GM13976 (cell line): ENCODE measurements around the gene OR1M1.
"Not testable (repeated sequence)": the region's sequence is repeated elsewhere in the genome, so short reads cannot be mapped to it uniquely, and the experiment has no call there.

ENCODE experiments used
- DNase-seq: peaks from one replicate; pipeline ENCODE4 v3.0.0; 2012; ENCODE audit warnings: low spot score
- in situ Hi-C: fragments of 300-500 bp; cut with MboI; formaldehyde crosslinking; loops from one replicate; pipeline ENCODE4 v1.12.0; 2022; ENCODE audit warnings: low sequenced_read_pairs, mixed read lengths, inconsistent platforms; ENCODE audit not compliant: unreplicated experiment
- TF ChIP-seq, protein P1 (sequence below): IDR thresholded peaks from 2 replicates; pipeline ENCODE4 v1.5.1; 2012; ENCODE audit warnings: borderline replicate concordance, mild to moderate bottlenecking; ENCODE audit not compliant: insufficient read depth; ENCODE audit errors: extremely low read depth, missing control alignments, control extremely low read depth

Gene OR1M1

DNA sequence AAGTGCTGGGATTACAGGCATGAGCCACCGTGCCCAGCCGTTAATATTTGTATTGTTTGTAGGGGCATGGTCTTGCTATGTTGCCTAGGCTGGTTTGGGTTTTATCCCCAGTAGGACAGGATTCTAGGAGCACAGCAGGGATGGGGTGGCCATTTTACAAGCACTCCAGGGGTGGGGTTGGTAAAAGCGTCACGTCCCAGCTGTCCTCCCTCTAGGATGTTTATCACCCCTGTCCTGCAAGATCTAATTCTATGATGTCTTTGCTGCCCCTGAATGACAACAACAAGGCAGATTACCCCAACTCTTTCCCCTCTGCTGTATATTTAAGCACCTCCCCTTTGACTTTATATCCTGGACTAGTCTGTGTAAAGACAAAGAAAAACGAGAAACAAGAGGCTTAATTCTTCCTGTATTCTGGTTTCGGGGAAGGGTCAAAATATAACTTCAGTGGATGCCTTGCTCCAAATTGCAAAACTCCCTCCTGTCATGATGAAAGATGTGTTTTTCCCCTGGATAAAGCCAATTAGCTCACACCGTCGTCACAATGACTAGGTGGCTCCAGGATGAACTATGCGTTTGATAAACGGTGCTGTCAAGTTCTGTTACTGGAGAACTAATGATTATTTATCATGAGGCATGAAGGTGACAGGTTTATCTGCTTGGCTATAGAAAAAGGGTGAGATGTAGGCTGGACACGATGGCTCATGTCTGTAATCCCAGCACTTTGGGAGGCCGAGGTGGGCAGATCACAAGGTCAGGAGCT lies 27.8 kb upstream of the OR1M1 start:
- no peak for DNase-seq
- in situ Hi-C loops = no loop called here
- TF ChIP-seq, protein P1, sequence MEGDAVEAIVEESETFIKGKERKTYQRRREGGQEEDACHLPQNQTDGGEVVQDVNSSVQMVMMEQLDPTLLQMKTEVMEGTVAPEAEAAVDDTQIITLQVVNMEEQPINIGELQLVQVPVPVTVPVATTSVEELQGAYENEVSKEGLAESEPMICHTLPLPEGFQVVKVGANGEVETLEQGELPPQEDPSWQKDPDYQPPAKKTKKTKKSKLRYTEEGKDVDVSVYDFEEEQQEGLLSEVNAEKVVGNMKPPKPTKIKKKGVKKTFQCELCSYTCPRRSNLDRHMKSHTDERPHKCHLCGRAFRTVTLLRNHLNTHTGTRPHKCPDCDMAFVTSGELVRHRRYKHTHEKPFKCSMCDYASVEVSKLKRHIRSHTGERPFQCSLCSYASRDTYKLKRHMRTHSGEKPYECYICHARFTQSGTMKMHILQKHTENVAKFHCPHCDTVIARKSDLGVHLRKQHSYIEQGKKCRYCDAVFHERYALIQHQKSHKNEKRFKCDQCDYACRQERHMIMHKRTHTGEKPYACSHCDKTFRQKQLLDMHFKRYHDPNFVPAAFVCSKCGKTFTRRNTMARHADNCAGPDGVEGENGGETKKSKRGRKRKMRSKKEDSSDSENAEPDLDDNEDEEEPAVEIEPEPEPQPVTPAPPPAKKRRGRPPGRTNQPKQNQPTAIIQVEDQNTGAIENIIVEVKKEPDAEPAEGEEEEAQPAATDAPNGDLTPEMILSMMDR = no peak

DNA sequence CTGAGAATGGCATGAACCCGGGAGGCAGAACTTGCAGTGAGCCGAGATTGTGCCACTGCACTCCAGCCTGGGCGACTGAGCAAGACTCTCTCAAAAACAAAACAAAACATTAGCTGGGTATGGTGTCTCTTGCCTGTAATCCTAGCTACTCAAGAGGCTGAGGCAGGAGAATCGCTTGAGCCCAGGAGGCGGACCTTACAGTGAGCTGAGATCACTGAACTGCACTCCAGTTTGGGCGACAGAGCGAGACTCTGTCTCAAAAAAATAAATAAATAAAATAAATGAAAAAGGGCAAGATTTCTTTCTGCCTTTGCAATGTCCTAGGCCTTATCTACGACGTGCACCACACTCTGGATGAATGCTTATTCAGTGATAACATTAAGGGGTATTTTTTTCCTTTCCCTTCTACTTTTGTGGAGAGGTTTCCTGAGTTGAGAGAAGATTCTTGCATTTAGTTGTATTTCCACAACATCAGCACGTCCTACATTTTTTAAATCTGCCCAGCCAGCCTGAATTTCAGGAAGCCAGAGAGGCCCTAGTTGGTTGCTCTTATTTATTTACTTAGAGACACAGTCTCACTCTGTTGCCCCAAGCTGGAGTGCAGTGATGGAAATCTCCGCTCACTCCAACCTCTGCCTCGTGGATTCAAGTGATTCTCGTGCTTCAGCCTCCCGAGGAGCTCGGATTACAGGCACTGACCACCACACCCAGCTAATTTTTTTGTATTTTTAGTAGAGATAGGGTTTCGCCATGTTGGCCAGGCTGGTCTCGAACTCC lies 26.1 kb upstream of the OR1M1 start:
- TF ChIP-seq, protein P1 = no peak
- in situ Hi-C loops = no loop called here
- DNase-seq = no peak

DNA sequence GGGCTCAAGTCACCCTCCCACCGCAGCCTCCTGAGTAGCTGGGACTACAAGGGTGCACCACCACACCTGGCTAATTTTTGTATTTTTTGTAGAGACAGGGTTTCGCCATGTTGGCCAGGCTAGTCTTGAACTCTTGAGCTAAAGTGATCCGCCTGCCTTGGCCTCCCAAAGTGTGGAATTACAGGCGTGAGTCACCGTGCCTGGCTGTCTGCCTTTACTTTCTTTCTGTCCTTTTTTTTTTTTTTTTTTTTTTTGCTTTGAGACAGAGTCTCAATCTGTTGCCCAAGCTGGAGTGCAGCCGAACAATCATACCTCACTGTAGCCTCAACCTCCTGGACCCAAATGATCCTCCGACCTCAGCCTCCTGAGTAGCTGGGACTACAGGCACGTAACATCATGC lies 25.0 kb upstream of the OR1M1 start:
- TF ChIP-seq, protein P1 = no peak
- in situ Hi-C loops = no loop called here
- no peak for DNase-seq

DNA sequence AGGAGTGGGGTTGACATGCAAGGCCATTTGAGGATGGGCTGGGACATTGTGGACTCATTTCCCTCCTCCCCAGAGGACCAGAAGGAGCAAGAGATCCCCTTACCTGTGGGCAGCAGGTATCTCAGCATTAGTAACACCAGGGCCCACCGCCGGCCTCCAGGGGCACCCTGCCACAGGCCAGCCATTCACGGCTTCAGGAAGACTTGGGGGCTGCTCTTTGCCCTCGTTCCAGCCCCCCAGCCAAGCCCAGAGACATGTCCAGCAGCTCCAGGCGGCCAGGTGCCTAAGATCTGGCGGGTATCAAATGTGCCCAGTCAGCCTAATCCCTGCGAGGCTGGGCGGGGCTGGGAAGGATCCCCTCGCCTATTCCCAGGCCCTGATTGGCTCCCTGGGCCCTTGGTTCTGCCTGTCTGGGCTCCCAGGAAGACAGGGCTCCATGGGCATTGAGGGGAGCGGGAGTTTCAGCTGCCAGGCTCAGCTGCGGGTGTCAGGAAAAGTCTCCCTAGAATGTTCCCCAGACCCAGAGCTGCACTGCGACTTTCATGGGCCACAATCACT lies 21.3 kb upstream of the OR1M1 start:
- in situ Hi-C loops = no loop called here
- no peak for DNase-seq
- TF ChIP-seq, protein P1 = no peak

DNA sequence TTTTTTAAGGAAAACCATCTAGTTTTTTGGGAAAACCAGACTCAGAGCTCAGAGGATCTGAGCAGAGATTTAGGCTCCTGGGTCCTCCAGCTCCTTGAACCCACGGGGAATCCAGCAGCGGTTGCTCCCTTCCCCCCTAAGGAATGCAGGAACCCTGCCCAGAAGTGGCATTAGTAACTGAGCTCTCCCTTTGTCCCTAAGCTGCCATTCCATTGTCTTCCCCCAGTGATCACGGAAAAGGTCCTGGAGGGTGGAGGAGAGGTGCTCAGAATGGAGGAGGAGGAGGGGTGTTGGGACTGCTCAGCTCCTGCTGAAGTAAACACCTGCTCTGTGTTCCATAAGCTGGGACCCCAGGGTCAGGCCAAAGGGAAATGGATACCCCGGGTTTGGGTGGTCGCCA lies 16.8 kb upstream of the OR1M1 start:
- in situ Hi-C loops = no loop called here
- DNase-seq = no peak

DNA sequence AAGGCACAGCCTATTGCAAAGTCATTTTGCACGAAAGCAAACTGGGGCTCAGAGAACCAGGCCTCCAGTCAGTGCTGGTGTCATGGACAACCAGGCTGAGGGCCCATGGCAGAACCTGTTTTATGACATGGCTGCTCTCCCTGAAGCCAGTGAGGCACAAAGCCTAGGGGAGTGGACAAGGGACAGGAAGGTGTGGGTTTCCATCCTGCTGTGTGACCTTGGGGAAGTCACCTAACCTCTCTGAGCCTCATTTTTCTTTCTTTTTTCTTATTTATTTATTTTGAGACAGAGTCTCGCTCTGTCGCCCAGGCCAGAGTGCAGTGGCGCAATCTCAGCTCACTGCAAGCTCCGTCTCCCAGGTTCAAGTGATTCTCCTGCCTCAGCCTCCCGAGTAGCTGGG lies 15.1 kb upstream of the OR1M1 start:
- in situ Hi-C loops, DNase-seq: not testable (repeated sequence)

More for the DNA sequence above, 16.8 kb upstream of the OR1M1 start:
- TF ChIP-seq, protein P1 = no peak

DNA sequence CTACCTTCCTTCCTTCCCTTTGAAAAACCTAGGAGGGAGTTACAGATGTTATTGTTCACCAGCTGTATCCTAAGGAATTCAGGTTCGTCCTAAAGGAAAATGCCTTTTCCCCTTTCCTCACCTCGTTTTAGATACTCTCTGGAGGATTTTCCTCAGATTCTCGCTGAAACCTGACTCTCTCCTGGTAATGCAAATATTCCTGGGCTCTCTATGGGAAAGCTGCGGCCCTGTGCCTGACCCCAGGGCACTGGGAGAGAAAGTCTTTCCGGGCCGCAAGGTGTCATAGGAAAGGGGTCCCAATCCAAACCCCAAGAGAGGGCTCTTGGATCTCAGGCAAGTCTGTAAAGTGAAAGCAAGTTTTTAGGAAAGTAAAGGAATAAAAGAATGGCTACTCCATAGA lies 13.1 kb upstream of the OR1M1 start:
- TF ChIP-seq, protein P1 = no peak
- in situ Hi-C loops = no loop called here
- no peak for DNase-seq
